Mesenteric fat pad (tissue), 1 donor: ENCODE results near the gene ACSL6. TPM values are rescaled to one million over a fixed set of nuclear protein-coding genes. Genes with fewer than 3 reads are reported as not detected.
A peak's percentile ranks its signal among the peaks of the same experiment; 100 is the strongest.

Experiments
- DNase-seq: peaks from one replicate; pipeline ENCODE4 v3.0.0-alpha.2; 2020; ENCODE audit warnings: low spot score
- total RNA-seq: library from RNA; stranded (reverse); fragmentation: NEBNext Ultra II Directional; extraction: Animal tissue kit (Norgen Biotek cat#: 25700); gene quantifications from one replicate; pipeline ENCODE4 v1.2.1, GENCODE V29; 2021
- donor health status: DM: yes; HTN: yes; CAD: no.

Gene ACSL6
- total RNA-seq, 1 donor from 2014 or later: 0.35 TPM

DNA sequence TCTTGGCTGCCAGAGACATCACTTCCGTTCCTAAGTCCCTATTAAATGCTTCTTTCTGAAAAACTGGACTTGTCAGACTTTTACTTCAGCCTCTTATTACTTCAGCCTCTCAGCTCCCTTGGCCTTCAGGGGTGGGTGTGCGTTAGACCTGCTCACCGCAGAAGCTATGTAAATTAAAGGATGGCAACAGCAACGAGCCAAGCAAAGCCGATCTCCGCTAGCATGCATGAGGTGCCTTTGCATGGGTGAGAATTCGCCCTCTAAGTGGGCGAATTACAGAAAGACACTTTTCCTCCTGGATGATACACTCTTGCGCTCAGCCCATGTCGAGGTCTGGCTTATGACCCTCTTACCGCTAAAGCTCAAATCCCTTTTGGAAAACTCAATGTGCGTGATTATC lies 38.1 kb upstream of the ACSL6 start:
- DNase-seq: peak; percentile 12

- DNase-seq: peak; percentile 18
Measured at GRCh38 chr5:132049093-132049492, 37.6 kb upstream of the ACSL6 start.

DNA sequence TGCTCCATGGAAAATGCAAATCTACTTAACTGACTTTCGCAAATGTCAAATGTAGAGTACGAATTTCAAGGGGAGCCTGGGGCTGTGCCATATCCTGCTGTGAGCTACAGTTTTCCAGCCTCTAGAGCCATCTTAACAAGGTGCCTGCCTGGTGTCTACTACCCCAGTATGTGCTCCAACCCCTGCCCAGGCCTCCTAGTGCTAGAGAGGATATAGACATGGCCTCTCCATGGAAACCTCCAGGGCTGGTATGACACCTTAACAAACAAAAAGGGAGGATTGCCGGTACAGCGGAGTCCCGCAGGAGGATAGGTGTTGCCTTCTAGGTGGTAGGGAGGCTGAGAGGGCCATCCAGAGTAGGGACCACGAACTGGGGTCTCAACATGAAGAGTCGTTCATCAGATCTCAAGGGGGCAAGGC lies 35.4 kb upstream of the ACSL6 start:
- DNase-seq: peak; percentile 43

DNA sequence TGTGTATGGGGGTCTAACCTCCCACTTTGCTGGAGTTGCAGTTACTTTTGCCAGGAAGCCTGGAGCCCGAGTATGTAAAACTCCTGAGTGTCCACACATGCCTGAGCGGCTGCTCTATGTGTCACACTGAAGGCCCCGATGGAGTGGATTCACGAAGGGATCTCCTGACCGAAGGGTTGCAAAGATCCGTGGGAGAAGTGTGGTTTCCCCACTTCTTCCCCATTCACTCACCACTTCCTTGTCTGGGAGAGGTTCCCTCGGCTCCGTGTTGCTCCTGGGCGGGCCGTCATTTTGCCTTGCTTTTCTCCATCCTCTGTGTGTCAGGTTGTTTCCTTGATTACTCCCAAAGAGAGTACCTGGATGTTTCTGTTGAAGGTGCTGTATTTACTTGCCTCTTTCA lies 32.7 kb upstream of the ACSL6 start:
- DNase-seq: peak; percentile 53

GRCh38 chr5:132037353-132037752 lies 25.9 kb upstream of the ACSL6 start:
- DNase-seq: no peak

GRCh38 chr5:132033122-132033521 lies 21.7 kb upstream of the ACSL6 start:
- DNase-seq: no peak

GRCh38 chr5:132032196-132032595 lies 20.7 kb upstream of the ACSL6 start:
- peak; percentile 35 for DNase-seq

GRCh38 chr5:132030610-132031009 lies 19.2 kb upstream of the ACSL6 start:
- no peak for DNase-seq

GRCh38 chr5:132029609-132030330 lies 18.3 kb upstream of the ACSL6 start:
- no peak for DNase-seq

DNA sequence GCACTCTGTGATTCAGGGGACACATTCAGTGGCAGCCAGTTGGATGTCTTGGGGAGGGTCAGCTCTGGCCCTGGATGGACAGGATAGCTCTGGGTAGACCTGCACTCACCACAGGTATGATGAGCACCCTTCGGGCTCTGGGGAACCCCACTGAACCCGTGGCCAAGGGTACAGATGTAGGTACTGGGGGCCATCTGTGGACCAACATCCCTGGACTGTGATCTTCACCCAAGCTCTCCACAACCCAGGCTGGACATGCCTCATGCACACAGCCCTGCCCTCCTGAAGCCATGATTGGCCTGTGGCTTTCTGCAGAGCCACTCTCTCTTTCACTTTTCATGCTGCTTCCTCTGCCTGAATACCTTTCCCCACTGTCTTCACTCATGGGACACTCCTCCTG lies 15.6 kb upstream of the ACSL6 start:
- DNase-seq: peak; percentile 77

- DNase-seq: peak; percentile 72
Measured at GRCh38 chr5:132026516-132027008, 15.1 kb upstream of the ACSL6 start.

- DNase-seq: peak; percentile 77
Measured at GRCh38 chr5:132025403-132025971, 14.0 kb upstream of the ACSL6 start.

GRCh38 chr5:132024789-132025402 lies 13.4 kb upstream of the ACSL6 start:
- peak; percentile 24 for DNase-seq

- peak; percentile 67 for DNase-seq
Measured at GRCh38 chr5:132024117-132024435, 12.6 kb upstream of the ACSL6 start.

- peak; percentile 75 for DNase-seq
Measured at GRCh38 chr5:132023258-132024116, 12.0 kb upstream of the ACSL6 start.

- peak; percentile 16 for DNase-seq
Measured at GRCh38 chr5:132022737-132023136, 11.3 kb upstream of the ACSL6 start.

GRCh38 chr5:132021654-132022053 lies 10.2 kb upstream of the ACSL6 start:
- DNase-seq: no peak

DNA sequence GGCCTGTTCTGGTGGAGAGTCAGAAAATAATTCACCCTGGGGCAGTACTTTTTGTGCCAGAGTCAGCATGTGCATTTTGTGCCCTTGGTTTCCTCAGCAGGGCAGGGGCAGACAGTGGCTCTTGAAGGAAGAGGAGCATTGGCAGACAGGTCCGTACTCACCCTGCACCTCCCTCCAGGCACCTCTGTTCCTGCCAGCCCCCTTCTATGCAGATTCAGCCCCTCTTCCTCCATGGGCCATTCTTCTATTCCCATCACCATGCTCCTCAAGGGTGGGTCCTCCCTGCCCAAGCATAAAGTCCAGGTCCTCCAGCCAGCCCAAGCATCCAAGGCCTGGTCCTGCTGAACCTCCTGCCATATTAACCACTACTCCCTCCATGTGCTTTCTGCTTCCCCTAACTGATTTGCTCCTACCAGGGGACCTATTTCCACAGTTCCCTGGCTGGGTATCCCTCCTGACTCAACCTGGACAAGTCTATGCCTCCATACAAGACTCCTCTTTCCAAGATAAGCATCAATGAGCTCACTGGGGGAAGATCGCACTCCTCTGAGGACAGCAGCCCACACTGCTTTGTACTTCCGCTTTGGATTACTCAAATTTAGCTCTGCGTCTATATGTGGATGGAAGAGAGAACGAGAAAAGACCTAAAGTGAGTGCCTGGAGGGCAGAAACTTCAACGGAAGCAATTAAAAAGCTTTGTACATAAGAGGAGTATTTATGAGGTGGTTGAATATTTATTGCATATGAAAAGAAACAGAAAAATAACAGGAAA lies 9.3 kb upstream of the ACSL6 start:
- DNase-seq: peak; percentile 65

- DNase-seq: no peak
Measured at GRCh38 chr5:132019857-132020555, 8.5 kb upstream of the ACSL6 start.

GRCh38 chr5:132019337-132019736 lies 7.9 kb upstream of the ACSL6 start:
- DNase-seq: no peak
